ENCODE data around the gene MBD5.

Gene MBD5

DNA sequence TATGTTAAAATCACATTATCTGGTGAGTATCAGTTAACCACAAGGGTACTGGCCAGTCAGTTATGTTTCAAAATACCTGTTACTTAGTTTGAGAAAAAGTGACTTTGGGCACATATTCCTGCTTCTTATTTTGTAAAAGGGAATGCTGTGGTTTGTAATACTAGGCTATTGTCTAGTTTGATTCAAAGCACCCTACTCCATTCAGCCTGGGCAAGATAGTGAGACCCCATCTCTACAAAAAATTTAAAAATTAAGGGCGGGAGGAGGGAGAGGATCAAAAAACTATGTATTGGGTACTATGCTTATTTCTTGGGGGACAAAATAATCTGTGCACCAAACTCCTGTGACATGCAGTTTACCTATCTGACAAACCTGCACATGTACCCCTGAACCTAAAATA lies 18.9 kb downstream of the MBD5 start:
- Mint-ChIP-seq H3K36me3 (peaks cover 9% of the 10 kb centered on the region), H3K4me1 (no peaks in the 10 kb centered on the region), H3K9me3 (no peaks in the 10 kb centered on the region), H3K27ac (no peak overlapping the region), H3K4me3 (no peak overlapping the region), H3K27me3 (no peaks in the 10 kb centered on the region)
- DNase-seq: no peak
- CTCF ChIA-PET: interaction anchor here (0.9 kb wide), 1 partner anchor 50 kb away, joined by 3 read pairs; no protein-coding TSS in a partner anchor

- peaks cover 9% of the 10 kb centered on the region for H3K4me1 Mint-ChIP-seq
- no peak overlapping the region for H3K27ac Mint-ChIP-seq
- H3K27me3 Mint-ChIP-seq: no peaks in the 10 kb centered on the region
- no peaks in the 10 kb centered on the region for H3K9me3 Mint-ChIP-seq
- H3K36me3 Mint-ChIP-seq: peaks cover 6% of the 10 kb centered on the region
- no peak for DNase-seq
- H3K4me3 Mint-ChIP-seq: no peak overlapping the region
- CTCF ChIA-PET: no interaction called here
These were observed 21.3 kb downstream of the MBD5 start for GRCh38 chr2:148042219-148042618.

GRCh38 chr2:148044322-148044721 lies 23.4 kb downstream of the MBD5 start:
- H3K27ac Mint-ChIP-seq: no peak overlapping the region
- H3K36me3 Mint-ChIP-seq: peaks cover 6% of the 10 kb centered on the region
- no peak overlapping the region for H3K4me3 Mint-ChIP-seq
- peaks cover 16% of the 10 kb centered on the region for H3K4me1 Mint-ChIP-seq
- no peak for DNase-seq
- H3K27me3 Mint-ChIP-seq: no peaks in the 10 kb centered on the region
- H3K9me3 Mint-ChIP-seq: no peaks in the 10 kb centered on the region
- CTCF ChIA-PET: no interaction called here

GRCh38 chr2:148046802-148047201 lies 25.9 kb downstream of the MBD5 start:
- Mint-ChIP-seq H3K4me1 (peaks cover 16% of the 10 kb centered on the region), H3K9me3 (no peaks in the 10 kb centered on the region), H3K27ac (no peak overlapping the region), H3K27me3 (no peaks in the 10 kb centered on the region), H3K4me3 (no peak overlapping the region), H3K36me3 (peaks cover 1% of the 10 kb centered on the region)
- CTCF ChIA-PET: no interaction called here
- no peak for DNase-seq

DNA sequence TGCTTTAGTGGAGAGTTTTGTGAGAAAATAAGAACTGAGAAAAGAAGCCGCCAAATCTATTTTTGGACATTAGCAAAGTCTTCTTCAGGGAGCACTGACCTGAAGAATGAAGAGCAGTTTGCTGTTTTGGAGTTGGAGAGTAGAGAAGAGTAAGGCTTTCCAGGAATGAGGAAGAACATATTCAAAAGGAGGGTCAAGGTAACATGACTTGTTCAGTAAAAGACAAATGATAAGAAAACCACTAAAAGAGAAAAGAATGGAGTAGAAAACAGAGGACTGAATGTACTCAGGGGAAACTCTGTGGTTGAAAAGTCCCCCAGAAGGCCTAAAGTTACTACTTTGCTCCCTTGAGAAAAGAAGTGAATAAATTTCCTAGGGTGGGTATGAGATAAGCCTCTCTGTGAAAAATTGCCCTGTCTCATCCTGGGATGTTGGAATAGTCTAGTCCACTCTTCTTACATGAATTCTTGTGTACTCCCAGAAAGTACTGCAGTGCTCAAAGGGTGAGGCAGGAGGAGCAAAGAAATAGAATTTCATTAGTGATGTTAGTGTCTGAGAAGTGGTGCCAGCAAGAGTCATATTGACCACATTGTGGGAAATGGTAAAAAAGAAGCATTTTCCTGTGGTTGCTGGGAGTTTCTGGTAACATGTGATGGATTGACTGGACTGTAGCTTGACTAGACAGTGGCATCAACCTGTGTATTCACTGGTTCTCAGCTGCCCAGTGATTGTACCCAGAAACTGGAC lies 27.8 kb downstream of the MBD5 start:
- Mint-ChIP-seq H3K4me1 (peaks cover 16% of the 10 kb centered on the region), H3K4me3 (no peak overlapping the region), H3K9me3 (no peaks in the 10 kb centered on the region), H3K27me3 (no peaks in the 10 kb centered on the region), H3K27ac (no peak overlapping the region), H3K36me3 (peaks cover 1% of the 10 kb centered on the region)
- DNase-seq: no peak
- CTCF ChIA-PET: no interaction called here

DNA sequence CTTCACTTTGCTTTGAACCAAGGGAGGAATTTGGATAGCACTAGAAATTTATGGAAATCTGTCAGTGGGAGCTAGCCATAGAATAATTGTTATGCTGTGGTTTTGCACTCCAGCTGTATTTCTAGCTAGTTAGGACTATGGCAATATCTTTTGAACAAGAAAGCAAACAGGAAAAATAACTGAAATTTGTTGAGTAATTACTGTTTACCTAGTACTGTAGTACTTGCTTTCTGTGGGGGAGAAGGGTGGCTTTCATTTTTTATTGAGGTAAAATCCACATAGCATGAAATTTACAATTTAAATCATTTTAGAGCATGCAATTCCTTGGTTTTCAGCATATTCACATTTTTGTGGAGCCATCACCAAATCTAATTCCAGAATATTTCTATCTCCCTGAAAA lies 28.4 kb downstream of the MBD5 start:
- Mint-ChIP-seq H3K27me3 (no peaks in the 10 kb centered on the region), H3K9me3 (no peaks in the 10 kb centered on the region), H3K27ac (no peak overlapping the region), H3K4me1 (peaks cover 16% of the 10 kb centered on the region), H3K4me3 (no peak overlapping the region), H3K36me3 (peaks cover 1% of the 10 kb centered on the region)
- DNase-seq: no peak
- CTCF ChIA-PET: no interaction called here

DNA sequence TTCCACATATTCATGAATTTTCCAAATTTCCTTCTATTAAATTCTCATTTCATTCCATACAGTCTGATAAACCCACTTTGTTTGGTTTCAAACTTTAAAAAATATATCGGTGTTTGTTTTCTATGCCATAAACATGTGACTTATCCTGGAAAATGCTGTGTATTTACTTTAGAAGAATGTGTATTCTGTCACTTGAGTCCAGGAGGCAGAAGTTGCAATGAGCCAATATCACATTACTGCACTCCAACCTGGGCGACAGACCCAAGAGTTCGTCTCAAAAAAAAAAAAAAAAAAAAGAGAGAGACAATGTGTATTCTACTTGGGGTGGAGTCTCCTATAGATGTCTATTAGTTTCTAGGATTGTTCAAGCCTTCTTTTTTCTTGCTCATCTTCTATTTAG lies 31.8 kb downstream of the MBD5 start:
- no peak for DNase-seq
- Mint-ChIP-seq H3K36me3 (peaks cover 3% of the 10 kb centered on the region), H3K4me1 (peaks cover 7% of the 10 kb centered on the region), H3K9me3 (no peaks in the 10 kb centered on the region), H3K27ac (no peak overlapping the region), H3K27me3 (no peaks in the 10 kb centered on the region), H3K4me3 (no peak overlapping the region)
- CTCF ChIA-PET: no interaction called here

GRCh38 chr2:148058641-148059040 lies 37.8 kb downstream of the MBD5 start:
- CTCF ChIA-PET: no interaction called here
- no peaks in the 10 kb centered on the region for H3K27me3 Mint-ChIP-seq
- H3K9me3 Mint-ChIP-seq: no peaks in the 10 kb centered on the region
- no peak overlapping the region for H3K27ac Mint-ChIP-seq
- H3K36me3 Mint-ChIP-seq: peaks cover 6% of the 10 kb centered on the region
- H3K4me3 Mint-ChIP-seq: no peak overlapping the region
- no peaks in the 10 kb centered on the region for H3K4me1 Mint-ChIP-seq
- DNase-seq: no peak

- DNase-seq: no peak
- H3K36me3 Mint-ChIP-seq: peaks cover 2% of the 10 kb centered on the region
- H3K9me3 Mint-ChIP-seq: no peaks in the 10 kb centered on the region
- no peak overlapping the region for H3K4me3 Mint-ChIP-seq
- H3K27me3 Mint-ChIP-seq: no peaks in the 10 kb centered on the region
- H3K4me1 Mint-ChIP-seq: no peaks in the 10 kb centered on the region
- CTCF ChIA-PET: no interaction called here
- no peak overlapping the region for H3K27ac Mint-ChIP-seq
These were observed 42.7 kb downstream of the MBD5 start for GRCh38 chr2:148063633-148064032.

DNA sequence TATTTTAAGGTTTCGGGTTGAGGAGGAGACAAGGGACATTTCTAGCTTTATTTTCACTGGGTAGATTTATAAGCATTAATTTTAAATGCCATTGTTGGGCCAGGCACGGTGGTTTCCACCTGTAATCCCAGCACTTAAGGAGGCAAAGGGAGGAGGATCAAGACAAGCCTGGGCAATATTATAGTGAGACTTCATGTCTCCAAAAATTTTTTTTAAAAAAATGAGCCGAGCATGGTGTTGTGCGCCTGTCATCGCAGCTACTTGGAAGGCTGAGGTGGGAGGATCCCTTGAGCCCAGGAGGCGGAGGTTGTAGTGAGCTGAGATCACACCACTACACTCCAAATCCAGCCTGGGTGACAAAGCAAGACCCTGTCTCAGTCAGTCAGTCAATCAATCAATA lies 45.0 kb downstream of the MBD5 start:
- Mint-ChIP-seq H3K4me1 (no peaks in the 10 kb centered on the region), H3K27ac (no peak overlapping the region), H3K36me3 (peaks cover 2% of the 10 kb centered on the region), H3K27me3 (no peaks in the 10 kb centered on the region), H3K9me3 (no peaks in the 10 kb centered on the region), H3K4me3 (no peak overlapping the region)
- no peak for DNase-seq
- CTCF ChIA-PET: interaction anchor here (1.1 kb wide), 1 partner anchor 11 kb away, joined by 3 read pairs; no protein-coding TSS in a partner anchor

DNA sequence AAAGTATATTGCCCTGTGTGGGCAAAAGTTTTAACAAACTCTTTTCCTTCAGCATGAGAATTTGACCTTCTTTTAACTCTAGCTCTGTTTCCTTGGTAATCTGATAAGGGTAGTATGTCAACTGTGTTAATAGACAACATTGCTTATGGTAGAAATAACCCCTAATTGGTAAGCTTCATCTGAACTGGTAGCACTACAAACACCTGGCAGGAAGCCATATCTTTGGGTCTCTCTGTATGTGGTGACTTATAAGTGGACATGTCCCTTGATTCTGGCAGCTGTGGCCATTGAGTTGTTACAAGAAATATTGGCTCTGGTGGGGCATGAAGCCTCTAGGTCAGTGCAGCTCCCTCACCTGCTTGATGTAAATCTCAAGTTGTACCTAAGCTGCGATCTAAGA lies 46.9 kb downstream of the MBD5 start:
- no peak overlapping the region for H3K27ac Mint-ChIP-seq
- no peaks in the 10 kb centered on the region for H3K9me3 Mint-ChIP-seq
- CTCF ChIA-PET: no interaction called here

GRCh38 chr2:148071351-148071750 lies 50.5 kb downstream of the MBD5 start:
- H3K9me3 Mint-ChIP-seq: no peaks in the 10 kb centered on the region
- CTCF ChIA-PET: no interaction called here
- H3K4me3 Mint-ChIP-seq: no peak overlapping the region
- H3K36me3 Mint-ChIP-seq: peaks cover 2% of the 10 kb centered on the region
- H3K4me1 Mint-ChIP-seq: no peaks in the 10 kb centered on the region
- no peak for DNase-seq
- H3K27me3 Mint-ChIP-seq: no peaks in the 10 kb centered on the region
- H3K27ac Mint-ChIP-seq: no peak overlapping the region

More for the DNA sequence above, 46.9 kb downstream of the MBD5 start:
- no peak overlapping the region for H3K4me3 Mint-ChIP-seq
- DNase-seq: no peak
- H3K4me1 Mint-ChIP-seq: no peaks in the 10 kb centered on the region
- H3K36me3 Mint-ChIP-seq: peaks cover 2% of the 10 kb centered on the region
- H3K27me3 Mint-ChIP-seq: no peaks in the 10 kb centered on the region

GRCh38 chr2:148096012-148096411 lies 75.1 kb downstream of the MBD5 start:
- H3K4me1 Mint-ChIP-seq: no peaks in the 10 kb centered on the region
- no peaks in the 10 kb centered on the region for H3K27me3 Mint-ChIP-seq
- no peak for DNase-seq
- peaks cover 8% of the 10 kb centered on the region for H3K9me3 Mint-ChIP-seq
- H3K27ac Mint-ChIP-seq: no peak overlapping the region
- CTCF ChIA-PET: interaction anchor here (0.6 to 0.7 kb wide), 2 partner anchors 15 to 922 kb away, joined by 3 read pairs; no protein-coding TSS in a partner anchor
- H3K36me3 Mint-ChIP-seq: no peaks in the 10 kb centered on the region
- no peak overlapping the region for H3K4me3 Mint-ChIP-seq

DNA sequence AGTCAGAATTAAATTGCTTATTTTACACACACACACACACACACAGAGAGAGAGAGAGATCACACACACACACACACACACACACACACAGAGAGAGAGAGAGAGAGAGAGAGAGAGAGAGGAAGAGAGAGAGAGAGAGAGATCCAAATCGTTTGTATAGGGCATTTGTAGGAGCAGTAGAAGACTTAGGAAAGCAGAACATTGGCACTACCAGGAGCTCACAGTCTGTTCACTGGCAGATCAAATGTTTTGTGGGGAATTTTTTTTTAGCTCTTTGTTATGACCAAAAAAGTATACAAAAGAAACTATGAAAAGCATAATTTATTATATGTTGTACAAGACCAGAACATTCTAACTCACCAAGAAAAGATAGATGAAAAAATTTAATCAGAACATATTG lies 81.8 kb downstream of the MBD5 start:
- Mint-ChIP-seq H3K4me3 (no peak overlapping the region), H3K36me3 (peaks cover 1% of the 10 kb centered on the region), H3K9me3 (no peaks in the 10 kb centered on the region), H3K27ac (peak overlapping the region; percentile 53), H3K27me3 (no peaks in the 10 kb centered on the region), H3K4me1 (no peaks in the 10 kb centered on the region)
- DNase-seq: no peak
- CTCF ChIA-PET: interaction anchor here (0.7 to 1.2 kb wide), 2 partner anchors 19 to 112 kb away, joined by 3 to 4 read pairs; no protein-coding TSS in a partner anchor

GRCh38 chr2:148103946-148104345 lies 83.1 kb downstream of the MBD5 start:
- no peaks in the 10 kb centered on the region for H3K4me1 Mint-ChIP-seq
- H3K9me3 Mint-ChIP-seq: no peaks in the 10 kb centered on the region
- no peak overlapping the region for H3K4me3 Mint-ChIP-seq
- no peaks in the 10 kb centered on the region for H3K27me3 Mint-ChIP-seq
- H3K36me3 Mint-ChIP-seq: peaks cover 1% of the 10 kb centered on the region
- no peak for DNase-seq
- CTCF ChIA-PET: no interaction called here
- no peak overlapping the region for H3K27ac Mint-ChIP-seq
